Tibial nerve (tissue), 4 donors: ENCODE results near the gene MPG.

Experiments used
- CTCF ChIP-seq, 5 experiments: fragments of 200-600 bp in 3 of 5; fragments of 450-650 bp in 2 of 5; sonication (generic) in 3 of 5; IDR thresholded peaks; one replicate each; pipeline ENCODE4 v1.5.1; 2016 to 2019; ENCODE audit warnings: antibody characterized with exemption in 5 of 5, mild to moderate bottlenecking in 3 of 5, moderate library complexity in 2 of 5
- EP300 ChIP-seq, 2 donors: sonication (generic); formaldehyde crosslinking; IDR thresholded peaks; one replicate each; pipeline ENCODE4 v1.6.1; 2017; ENCODE audit warnings: antibody characterized with exemption in 2 of 2, mild to moderate bottlenecking in 1 of 2
- POLR2A ChIP-seq, 2 donors: fragments of 450-650 bp; IDR thresholded peaks; one replicate each; pipeline ENCODE4 v1.6.1; 2017; ENCODE audit warnings: antibody characterized with exemption in 2 of 2, mild to moderate bottlenecking in 2 of 2, moderate library complexity in 2 of 2

DNA sequence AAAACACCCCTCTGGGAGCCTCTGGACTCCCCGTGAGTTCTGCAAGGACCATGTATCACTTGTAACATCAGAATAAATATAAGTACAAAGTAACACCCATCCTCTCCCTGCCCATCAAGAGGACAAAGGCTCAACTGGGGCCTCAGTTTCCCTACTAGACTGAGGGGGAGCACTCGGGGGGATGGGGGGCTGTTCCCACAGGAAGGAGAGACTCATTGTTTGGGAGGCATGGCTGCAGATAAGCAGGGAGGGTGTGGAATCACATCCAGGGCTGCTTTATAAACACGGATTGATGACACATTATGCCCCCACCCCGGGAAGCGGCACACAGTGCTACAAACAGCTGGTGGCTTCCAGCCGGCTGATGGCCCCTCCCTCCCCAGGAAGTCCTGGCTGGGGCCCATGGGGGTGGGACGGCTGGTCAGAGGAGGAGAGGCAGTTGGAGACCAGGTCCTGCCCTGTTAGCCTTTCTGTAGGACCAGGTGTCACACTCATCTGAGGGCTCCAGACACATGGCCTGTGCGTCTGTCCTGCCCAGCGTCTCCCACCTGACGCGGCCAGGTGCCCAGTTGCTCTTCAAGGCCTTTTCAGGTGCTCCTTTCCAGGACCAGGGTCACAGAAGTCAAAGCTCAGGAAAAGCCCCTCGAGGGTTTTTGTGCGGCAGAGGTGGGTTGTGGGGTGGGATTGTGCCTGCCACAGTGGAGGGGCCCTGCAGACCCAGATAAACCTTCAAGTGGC, 1.3 kb upstream of the MPG start:
- TF ChIP-seq CTCF (IDR thresholded peaks at IDR 0.05) (no peak), POLR2A (IDR thresholded peaks at IDR 0.05) (no peak), EP300 (IDR thresholded peaks at IDR 0.05) (peak in 1 of 2 donors; percentile 6)
